ENCODE measurements around the gene NUP153.
"Not testable (repeated sequence)": the region's sequence is repeated elsewhere in the genome, so short reads cannot be mapped to it uniquely, and the experiment has no call there.

NUP153 gene

GRCh38 chr6:17712576-17712975 lies 5.9 kb upstream of the NUP153 start:
- no peak for DNase-seq

GRCh38 chr6:17710331-17710730 lies 3.6 kb upstream of the NUP153 start:
- DNase-seq, result no peak

- no peak for DNase-seq
Observed at GRCh38 chr6:17709476-17709875, 2.8 kb upstream of the NUP153 start.

GRCh38 chr6:17708035-17708434 lies 1.3 kb upstream of the NUP153 start:
- not testable (repeated sequence) for DNase-seq

DNA sequence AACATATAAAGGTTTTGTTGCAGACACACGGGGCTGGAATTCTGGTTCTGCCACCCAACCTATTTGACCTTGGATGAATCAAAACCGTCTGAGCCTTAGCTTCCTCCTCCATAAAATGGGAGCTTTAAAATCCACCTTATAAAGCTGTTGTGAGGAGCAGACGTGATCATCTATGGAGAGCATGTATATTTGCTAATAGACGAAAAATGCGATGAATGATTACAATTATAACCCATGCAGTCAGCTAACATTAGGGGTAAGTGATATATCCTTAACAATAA lies 586 bp upstream of the NUP153 start:
- DNase-seq, result no peak

GRCh38 chr6:17705778-17706579 lies 746 bp downstream of the NUP153 start:
- no peak for DNase-seq

- DNase-seq, result no peak
Observed at GRCh38 chr6:17705428-17705777, 1.3 kb downstream of the NUP153 start.

DNA sequence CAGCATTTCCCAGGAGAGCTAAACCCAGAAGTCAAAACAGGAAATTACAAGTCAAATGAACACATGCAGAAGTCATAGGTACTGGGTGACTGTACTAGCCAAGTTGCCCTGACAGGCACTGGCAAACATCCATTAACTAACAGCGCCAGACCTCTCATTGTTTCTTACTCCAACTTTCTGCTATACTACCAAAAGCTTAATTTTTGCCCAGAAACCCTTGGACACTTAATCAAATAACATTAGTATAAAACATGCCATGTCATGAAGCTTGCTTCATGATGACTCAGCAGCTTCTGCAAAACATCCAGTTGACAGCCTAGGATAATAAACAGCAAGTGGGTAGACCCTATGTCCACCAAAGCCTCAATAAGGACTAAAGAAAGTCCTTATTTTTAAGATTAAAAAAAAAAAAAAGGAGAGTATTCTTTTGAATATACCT lies 3.5 kb downstream of the NUP153 start:
- DNase-seq, result no peak

GRCh38 chr6:17700421-17701416 lies 6.0 kb downstream of the NUP153 start:
- DNase-seq, result no peak

DNA sequence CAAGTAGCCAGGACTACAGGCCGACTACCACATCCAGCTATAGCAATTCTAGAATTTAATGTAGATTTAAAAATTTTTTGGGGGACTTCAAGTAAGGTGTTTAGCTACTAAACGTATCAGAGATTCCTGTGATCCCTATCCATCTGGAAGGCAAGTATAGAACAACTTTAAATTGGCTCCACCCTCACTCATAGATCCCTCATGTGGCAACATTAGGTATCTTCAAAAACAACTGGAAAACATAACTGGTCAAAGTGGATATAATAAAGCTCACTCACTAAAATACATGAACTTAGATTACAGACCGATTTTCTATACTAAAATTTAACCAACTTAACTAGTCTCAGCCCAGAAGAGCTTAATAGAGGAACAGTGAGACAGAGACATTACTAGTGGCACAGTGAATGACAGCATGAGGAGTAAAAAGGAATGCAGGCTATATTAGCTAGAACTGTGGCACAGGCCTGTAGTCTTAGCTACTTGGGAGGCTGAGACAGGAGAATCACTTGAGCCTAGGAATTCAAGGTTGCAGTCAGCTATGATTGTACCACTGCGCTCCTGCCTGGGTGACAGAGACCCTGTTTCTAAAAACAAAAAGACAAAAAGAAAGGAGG lies 14.7 kb downstream of the NUP153 start:
- no peak for DNase-seq

GRCh38 chr6:17688481-17688880 lies 18.2 kb downstream of the NUP153 start:
- no peak for DNase-seq

DNA sequence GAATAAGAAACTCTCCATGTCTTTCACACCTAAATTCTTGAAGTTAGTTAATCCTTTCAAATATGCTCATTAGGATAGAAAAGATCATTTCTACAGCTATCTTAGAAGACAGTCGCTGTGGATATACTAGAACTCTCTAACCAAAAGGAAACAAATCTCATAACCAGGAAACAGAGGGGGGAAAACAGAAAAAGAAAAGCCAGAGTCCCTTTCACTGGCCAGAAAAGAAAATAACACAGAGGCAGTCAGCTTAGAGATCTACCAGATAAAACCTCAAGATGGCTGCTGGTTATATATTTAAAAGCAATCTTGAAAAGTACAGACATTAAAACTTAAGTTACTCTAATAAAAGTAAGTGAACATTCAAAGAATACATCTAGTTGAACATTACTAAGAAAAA lies 19.6 kb downstream of the NUP153 start:
- DNase-seq, result no peak

- no peak for DNase-seq
Observed at GRCh38 chr6:17684134-17684533, 22.6 kb downstream of the NUP153 start.

DNA sequence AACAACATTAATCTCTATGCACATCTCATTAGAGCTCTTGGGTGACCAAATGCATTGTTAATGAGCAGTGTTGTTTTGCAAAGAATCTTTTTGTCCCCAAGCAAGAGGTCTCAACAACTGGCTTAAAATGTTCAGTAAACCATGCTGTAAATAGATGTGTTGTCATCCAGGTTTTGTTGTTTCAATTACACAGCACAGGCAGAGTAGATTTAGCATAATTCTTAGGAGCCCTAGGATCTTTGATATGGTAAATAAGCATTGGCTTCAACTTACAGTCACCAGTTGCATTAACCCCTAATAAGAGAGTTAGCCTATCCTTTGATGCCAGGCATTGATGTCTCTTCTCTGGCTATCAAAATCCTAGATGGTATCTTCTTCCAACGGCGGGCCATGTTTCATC lies 23.3 kb downstream of the NUP153 start:
- no peak for DNase-seq

DNA sequence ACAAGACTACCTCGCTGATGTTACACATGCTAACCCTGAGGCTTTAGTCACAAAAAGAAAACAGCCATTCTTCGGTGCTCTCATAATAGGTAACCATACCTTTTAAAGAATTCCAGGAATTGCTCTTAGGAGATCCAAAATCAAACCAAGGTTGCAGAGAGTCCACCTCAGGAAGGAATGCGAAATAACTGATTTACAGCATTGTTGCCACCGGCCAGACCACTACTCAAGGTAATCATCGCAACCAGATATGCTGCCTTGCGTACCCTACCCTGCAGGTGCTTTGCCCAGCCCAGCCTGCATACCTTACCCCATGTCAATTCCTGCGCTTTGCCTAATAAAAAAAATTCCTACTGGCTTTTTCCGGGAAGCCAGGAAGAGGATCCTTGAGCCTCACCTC lies 27.0 kb downstream of the NUP153 start:
- DNase-seq, result no peak

- DNase-seq, result no peak
Observed at GRCh38 chr6:17677602-17678001, 29.1 kb downstream of the NUP153 start.

DNA sequence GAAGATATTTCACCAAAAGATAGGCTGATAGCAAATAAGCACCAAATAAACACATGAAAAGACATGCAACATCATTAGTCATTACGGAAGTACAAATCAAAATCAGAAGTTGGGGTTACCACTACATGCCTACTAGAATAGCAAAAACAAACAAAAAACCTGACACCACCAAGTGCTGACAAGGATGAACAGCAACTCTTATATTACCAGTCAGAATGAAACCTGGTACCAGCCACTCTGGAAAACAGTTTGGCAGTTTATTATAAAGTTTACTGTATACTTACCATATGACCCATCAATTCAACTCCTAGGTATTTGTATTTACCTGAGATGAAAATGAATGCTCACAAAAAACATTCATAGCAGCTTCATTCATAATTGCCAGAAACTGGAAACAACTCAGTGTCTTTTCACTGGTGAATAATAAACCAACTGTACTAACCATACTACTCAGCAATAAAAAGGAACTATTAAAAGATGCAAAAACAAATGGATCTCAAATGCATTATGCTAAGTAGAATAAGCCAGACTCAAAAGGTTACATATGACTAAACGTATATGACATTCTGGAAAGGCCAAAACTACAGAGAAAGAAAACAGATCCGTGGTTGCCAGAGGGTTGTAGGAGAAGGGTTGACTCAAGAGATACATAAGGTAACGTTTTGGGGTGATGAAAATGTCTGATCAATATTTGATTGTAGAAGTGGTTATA lies 33.0 kb downstream of the NUP153 start:
- DNase-seq, result no peak

GRCh38 chr6:17672064-17672718 lies 34.5 kb downstream of the NUP153 start:
- DNase-seq, result no peak

DNA sequence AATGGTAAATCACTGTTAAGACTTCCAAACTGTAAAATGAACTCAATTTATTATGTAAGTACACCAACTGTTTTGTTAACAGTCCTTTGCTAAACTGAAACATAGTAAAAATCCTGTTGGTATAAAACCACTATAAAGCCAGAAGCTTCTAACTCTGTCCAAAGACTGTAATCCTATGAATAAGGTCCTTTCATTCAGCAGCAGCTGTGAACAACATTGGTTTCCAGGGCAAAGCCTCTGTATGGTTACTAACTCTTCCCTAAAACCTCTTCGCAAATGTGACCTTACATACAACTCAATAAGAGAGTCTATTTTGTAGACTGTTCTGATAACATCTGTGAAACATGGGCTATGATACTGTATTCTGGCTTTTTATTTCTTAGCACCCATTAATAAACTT lies 40.1 kb downstream of the NUP153 start:
- no peak for DNase-seq

DNA sequence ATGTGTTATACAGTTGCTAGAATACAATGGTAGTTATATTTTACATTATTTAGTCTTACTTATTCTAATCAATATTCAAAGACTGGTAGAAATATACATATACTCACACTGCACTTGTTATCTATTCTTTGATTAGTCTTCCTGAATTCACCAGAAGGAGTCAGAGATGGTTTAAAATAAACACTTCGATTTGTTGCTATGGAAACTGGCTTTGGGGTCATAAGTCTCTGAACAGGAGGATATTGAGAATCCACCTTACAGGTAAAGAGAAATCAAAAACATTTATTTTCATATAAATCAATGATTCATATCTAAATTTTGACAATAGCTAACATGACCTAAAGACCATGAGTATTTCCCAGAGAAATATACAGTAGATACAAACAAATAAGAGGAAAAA lies 41.6 kb downstream of the NUP153 start:
- no peak for DNase-seq

DNA sequence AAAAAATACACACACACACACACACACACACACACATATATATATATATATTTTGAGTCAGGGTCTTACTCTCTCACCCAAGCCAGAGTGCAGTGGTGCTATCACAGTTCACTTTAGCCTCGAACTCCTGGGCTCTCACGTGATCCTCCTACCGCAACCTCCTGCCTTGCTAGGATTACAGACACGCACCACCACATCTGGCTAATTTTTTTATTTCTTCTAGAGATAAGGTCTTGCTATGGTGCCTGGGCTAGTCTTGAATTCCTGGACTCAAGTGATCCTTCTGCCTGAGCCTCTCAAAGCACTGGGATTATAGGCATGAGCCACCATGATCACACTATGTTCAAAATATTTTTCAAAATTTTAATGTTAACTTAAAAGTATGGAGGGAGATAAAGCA lies 43.5 kb downstream of the NUP153 start:
- no peak for DNase-seq

DNA sequence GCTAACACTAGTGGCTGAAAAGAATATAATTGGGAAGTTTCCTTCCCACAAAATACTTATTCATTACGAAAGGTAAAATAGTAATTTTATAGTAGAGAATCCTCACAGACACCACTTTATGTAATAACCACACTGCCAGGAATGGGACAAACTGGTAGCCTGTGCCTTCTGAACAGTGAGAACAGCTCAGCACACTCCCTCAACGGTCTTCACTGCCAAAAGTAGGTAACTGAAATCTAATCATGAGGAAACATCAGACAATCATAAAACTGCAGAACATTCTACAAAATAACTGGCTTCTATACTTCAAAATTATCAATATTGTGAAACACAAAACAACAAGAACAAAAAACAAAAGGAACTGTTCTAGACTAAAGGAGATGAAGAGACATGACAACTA lies 44.1 kb downstream of the NUP153 start:
- no peak for DNase-seq

DNA sequence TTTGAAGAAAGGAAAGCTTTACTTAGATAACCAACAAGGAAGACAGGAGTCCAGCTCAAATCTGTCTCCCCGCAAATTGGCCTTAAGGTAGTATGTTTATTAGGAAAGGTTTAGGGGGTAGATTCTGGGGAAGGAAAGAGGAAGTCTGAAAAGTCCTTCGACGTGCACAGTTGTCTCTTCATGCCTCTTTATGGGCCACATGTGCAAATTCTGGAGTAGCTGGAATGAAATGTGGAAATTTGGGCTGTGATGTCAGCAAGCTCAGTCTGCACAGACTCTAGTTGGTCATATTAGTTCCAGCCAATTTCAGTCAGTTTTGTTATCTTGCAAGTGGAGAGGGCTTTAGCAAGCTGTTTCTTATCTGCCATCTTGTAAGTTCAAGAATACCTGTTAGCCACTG lies 50.1 kb downstream of the NUP153 start:
- DNase-seq, result no peak
